A204.1 (cell line): ENCODE measurements around the gene PSPN.
"Not testable (repeated sequence)": the region's sequence is repeated elsewhere in the genome, so short reads cannot be mapped to it uniquely, and the experiment has no call there.

Source experiments
- FAIRE-seq: peaks from 2 replicates; lab custom pipeline; 2012; peaks lifted over from hg19 to GRCh38; lab: Jason Lieb, UNC

Gene PSPN

DNA sequence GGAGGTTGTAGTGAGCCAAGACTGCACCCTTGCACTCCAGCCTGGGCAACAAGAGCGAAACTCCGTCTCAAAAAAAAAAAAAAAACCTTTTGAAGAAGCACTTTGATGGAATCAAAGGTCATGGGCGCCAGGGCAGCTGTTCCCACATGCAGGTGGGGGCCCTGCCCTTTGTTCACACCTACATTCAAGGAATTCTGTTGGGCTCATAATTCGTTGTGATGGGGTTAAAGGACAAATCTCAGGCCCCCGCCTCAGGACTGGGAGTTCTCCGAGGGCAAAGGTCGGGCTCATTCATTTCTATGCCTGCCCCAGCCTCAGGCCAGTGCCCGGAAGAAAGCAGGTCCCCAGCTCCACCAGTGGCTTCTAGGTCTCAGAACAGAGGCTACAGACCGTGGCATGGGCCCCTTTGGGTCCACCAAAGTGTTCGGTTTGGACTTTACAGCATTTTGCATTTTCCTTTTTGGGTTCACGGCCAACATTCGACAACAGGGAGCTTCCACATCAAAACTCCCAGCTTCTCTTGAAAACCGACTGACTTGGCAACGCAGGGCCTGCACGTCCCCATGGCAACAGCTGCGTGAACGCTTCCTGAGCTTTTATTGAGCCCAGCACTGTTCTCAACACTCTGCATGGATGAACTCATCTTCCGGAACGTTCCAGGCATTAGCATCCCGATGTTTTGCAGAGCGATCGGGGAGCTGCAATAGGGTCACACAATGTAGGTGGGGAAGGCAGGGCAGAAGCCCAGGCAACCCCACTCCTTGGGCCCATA, 27.3 kb upstream of the PSPN start:
- FAIRE-seq = no peak

DNA sequence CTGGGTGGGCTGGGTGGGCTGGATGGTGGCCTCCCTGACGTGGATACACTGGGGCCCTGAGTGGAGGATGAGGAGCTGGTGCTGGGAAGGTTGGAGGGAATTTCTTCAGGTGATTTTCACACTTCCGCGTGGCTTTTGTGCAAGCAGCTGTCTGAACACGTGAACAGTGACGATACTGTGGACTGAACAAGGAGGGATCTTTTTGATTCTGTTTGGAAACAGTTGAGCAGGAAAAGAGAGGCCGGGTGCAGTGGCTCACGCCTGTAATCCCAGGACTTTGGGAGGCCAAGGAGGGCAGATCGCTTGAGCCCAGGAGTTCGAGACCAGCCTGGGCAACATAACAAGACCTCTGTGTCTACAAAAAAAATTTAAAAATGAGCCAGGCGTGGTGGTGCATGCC, 26.3 kb upstream of the PSPN start:
- no peak for FAIRE-seq

GRCh38 chr19:6400062-6400944, 24.6 kb upstream of the PSPN start:
- FAIRE-seq = not testable (repeated sequence)

DNA sequence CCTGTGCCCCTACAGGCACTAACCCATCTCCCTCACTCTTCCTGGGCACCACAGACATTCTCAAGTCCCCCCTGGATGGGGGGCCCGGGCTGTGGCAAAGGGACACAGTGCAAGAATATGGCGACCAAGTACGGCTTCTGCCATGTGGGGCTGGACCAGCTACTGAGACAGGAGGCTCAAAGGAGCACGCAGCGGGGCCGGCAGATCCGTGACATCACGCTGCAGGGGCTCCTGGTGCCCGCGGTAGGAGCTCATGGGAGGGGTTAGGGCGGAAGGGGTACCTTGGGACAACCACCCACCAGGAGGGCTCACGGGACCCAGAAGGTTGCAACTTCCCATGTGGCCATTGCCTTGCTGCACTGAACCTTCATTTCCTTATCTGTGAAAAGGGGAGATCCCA, 20.6 kb upstream of the PSPN start:
- FAIRE-seq = no peak

DNA sequence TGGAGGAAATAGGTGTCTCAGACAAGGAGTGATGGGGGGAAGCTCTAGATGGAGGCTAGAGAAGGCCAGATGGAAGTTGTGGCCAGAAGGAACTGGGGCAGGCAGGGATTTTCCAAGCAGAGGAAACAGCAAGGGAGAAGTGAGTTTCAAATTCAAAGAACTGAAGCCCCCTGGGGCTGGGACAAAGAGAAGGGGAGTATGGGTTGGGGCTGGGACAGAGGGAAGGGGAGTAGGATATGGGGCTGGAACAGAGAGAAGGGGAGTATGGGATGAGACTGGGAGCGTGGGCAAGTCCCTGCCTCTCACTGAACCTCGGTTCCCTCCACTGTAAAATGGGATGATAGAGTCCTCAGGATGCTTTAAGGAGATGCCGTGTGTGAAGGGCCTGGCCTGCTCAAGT, 19.1 kb upstream of the PSPN start:
- FAIRE-seq = no peak

GRCh38 chr19:6393983-6394412, 18.3 kb upstream of the PSPN start:
- FAIRE-seq = no peak

DNA sequence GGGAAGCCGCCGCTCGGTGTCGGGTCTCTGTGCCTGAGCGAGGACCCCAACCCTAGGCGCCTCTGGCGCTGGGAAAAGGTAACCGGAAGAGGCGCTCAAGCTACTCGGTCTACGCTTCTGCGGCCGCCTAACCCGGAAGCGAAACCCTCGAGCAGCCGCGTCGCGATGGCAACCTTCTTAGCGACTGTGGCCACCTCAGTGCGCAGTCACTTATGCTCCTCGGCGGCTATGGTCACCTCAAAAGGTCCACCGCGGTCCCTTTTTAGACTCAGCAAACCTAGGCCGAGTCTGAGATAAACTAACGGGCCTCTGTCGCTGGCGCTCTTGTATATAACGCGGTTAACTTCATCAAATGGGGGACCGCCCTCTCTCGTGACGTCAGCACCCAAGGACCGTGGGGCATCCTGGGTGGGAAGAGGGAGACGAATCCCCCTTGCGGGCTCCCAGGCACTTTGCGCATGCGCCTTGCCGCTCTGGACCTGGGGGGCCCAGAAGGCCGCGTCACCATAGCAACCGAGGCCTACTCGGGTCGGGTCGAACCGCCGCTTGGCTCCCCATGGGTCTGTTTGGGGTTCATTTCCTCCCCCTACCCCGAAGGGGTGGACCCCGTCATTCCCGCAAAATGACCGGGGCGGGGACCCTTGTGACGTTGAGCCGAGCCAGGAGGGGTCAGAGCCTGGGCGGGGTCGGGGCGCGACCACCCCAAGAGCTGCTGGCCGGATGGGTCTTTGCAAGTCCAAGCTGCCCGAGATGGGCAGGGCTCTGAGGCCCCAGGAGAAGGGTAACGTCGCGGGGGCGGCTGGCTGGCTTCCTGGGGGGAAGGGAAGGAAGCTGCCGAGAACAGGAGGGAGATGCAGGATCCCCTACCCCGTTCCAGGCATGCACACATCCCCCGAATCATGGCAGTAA, 17.6 kb upstream of the PSPN start, which contains the start of gene GTF2F1:
TSS of gene GTF2F1 (minus strand) at position 91 of the 909 bp plus-strand sequence. CDS start 169 bp downstream, outside the sequence.
- peak; percentile 94 for FAIRE-seq

DNA sequence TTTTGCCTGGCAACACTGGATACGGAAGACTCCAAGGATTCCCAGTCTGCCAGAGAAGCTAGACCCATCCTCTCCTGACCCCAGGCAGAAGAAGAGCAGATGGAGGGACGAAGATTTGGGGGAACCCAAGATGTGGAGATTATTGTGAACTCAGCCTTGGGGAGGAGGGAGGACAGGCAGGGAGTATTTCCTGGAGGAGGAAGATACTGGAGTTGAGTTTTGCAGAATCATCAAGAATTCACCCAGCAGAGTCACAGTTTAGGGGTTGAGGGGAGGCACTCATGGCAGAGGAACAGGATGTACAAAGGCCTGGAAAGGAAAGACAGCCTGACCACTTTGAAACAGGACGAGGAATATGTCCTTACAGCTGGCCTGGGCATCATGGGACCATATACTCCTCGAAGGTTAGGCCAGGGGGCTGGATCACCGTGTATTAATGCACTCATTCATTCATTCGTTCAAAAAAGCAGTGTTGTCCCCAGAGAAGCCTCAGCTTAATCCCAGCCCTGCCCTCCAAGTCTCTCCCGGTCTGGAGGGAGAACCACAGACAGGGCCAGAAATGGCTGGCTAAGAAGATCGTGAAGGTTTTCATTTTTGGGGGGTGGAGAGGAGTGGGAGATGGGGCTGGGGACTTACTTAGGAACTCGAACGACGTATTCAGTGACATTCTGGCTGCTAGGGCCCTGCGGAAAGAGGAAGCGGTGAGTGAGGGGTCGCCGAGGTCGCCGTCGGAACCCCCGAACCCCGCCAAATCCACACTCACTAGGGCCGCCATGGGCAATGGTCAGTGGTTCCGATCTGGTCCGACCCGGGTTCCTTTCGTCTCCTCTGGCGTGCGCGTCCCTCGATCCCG, 16.7 kb upstream of the PSPN start:
- FAIRE-seq = no peak

GRCh38 chr19:6387372-6387771, 11.6 kb upstream of the PSPN start:
- no peak for FAIRE-seq

DNA sequence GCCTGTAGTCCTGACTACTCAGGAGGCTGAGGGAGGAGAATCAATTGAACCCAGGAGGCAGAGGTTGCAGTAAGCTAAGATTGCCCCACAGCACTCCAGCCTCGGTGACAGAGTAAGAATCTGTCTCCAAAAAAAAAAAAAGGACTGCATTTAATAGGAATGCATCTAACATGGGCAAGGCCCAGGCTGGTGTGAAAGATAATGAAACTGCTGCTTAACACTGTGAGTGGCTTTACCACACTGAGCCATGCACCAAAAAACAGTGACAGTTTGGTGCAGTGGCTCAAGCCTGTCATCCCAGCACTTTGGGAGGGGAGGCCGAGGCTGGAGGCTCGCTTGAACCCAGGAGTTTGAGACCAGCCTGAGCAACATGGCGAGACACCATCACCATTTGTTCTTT, 8.6 kb upstream of the PSPN start:
- FAIRE-seq = no peak

GRCh38 chr19:6383188-6383587, 7.5 kb upstream of the PSPN start:
- no peak for FAIRE-seq

DNA sequence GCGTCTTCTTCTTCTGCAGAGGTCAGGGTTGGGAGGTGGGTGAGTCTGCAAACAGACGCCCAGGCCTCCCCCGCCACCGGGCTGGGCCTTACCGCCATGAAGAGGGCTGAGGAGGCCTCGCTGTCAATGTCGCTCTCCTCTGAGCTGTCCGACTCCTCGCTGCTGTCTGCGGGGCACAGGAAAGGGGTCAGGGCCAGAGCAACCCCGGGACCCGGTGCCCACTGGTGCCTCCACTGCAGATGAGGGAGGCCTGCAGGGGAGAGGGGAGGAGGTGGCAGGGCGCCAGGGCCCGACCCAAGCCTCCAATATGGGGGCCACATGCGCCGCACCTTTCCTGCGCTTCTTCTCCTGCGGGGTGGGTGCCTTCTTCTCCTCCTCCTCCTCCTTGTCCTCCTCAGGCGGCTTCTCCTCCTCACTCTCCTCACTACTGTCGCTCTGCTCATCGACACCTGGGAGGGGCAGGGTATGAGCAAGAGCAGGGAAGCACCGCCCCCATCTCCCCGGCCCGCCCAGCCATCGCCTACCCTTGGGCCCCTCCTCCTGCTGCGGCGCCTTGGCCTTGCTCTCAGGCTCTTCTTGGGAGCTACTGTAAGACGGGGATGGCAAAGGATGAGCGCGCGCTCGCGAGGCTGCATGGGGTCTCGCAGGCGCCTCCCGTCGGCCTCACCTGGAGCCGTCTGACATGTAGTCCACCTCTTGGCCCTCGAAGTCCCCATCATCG, 5.5 kb upstream of the PSPN start:
- FAIRE-seq = no peak

GRCh38 chr19:6379744-6380143, 4.0 kb upstream of the PSPN start:
- FAIRE-seq = no peak

GRCh38 chr19:6378486-6378885, 2.8 kb upstream of the PSPN start:
- no peak for FAIRE-seq

- no peak for FAIRE-seq
Measured at GRCh38 chr19:6378041-6378440, 2.3 kb upstream of the PSPN start.

GRCh38 chr19:6376512-6377190, 918 bp upstream of the PSPN start:
- FAIRE-seq = no peak

DNA sequence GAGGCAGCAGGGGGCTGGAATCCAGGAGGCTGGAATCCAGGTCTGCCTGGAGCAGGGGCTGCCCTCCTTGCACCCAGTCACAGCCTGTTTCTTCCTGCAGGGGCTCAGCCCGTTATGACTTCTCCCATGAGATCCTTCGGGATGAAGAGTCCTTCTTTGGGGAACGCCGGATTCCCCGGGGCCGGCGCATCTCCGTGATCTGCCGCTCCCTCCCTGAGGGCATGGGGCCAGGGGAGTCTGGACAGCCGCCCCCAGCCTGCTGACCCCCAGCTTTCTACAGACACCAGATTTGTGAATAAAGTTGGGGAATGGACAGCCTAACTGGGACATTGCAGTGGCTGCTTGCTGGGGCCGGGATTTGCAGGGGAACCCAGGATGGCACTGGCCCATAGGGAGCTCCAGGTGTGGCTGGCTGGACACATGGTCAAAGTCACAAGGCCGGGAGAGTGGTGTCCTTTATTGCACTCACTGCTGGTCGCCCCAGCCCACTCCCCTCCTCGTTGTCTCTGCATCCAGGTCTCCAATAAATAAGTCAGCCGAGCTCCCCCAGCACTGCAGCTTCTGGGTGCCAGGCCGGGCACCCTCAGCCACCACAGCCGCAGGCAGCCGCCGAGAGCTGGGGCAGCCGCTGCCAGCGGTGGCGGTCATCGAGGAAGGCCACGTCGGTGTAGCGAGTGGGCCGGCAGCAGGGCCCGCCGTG, 872 bp downstream of the PSPN start:
- no peak for FAIRE-seq

GRCh38 chr19:6374161-6374709, 1.5 kb downstream of the PSPN start:
- no peak for FAIRE-seq

DNA sequence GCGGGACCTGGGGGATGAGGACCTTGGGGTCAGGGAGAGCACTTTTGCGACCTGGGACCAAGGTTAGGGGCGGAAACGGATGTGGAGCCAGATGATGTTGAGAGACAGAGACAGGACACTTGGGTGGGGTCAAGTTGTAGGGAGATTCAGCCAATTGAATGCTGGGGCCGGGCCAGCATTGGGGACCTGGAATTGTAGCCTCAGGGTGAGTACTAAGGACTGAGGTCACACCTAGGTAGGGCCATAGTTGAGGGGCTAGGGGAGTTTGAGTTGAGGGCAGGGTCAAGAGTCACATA, 2.0 kb downstream of the PSPN start:
- no peak for FAIRE-seq
